Inflammatory macrophage (primary cell): Measurements from ENCODE around the gene GFM1.

ENCODE experiments used
- DNase-seq, 2 donors: peaks; one replicate each; pipeline ENCODE4 v3.0.0-alpha.2; 2020 to 2022

The GFM1 gene

DNA sequence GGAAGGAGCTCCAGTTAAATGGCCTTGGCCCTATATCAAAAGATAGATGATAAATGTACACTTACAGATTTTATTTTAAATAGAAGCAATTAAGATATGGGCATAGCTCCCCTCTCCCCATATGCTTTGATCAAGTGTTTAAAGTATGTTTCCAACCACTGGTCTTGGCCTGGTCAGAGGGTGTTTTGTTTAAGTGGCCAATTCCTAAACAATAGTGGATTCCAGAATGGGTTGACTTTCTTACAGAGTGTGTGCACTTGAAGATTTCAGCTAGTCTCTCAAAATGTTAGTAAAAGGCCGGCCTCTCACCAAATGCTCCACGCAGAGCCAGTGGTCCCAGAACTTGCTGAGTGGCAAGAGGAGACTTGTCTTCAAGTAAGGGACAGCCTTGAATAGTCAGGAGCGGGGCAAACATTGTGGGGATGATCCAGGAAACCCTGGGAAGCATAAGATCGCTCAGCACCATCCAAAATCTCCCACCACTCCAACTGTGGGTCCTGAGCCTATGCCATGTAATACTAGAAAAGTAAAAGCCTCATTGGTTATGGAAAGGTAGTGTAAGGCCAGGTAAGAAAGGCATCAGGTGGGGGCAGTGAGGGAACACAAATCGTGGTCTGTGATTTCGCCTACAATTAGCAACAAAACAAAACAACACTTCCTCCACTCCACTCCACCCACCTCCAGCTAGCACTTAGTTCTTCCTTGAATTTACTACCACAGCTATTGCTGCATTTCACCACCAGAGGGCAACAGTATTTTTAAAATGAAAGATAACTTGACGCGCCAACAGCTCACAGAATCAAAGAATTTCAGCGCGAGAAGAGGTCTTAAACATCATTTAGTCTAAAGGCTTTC lies 83.1 kb downstream of the GFM1 start:
- peak; percentile 84 to 89 for DNase-seq

DNA sequence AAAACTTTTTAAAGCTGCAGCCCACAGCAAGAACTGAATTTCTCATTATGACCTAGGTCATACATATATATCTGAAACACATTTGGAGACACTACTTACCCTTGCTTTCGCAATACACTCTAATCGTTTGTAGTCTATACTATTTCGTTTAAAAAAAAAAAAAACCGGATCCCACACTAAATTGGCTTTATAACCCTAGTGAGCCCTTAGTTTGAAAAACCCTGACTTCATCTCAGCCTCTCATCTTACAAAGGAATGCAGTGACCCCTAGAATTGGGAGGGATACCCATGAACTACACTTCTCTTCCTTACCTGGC lies 83.7 kb downstream of the GFM1 start:
- no peak for DNase-seq

GRCh38 chr3:158728851-158729250 lies 84.5 kb downstream of the GFM1 start:
- DNase-seq = no peak

DNA sequence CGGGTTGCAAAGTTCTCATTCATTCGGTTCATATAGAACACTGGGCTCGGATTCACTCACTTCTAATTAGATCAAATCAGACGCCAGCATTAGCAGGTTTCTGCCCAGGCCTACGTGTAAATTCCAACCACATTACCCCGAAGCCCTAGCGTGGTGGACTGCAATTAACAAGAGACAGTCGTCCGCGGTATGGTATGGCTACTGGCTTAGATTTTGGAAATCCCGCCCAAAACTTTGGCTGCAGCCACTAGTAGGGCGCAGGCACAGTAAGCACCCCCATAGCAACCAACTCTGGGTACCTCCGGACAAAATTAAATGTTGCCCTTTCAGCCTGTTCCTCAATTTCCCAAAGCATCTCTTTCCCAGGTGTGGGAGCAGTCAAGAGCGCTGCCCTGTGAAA lies 87.2 kb downstream of the GFM1 start:
- DNase-seq = no peak

DNA sequence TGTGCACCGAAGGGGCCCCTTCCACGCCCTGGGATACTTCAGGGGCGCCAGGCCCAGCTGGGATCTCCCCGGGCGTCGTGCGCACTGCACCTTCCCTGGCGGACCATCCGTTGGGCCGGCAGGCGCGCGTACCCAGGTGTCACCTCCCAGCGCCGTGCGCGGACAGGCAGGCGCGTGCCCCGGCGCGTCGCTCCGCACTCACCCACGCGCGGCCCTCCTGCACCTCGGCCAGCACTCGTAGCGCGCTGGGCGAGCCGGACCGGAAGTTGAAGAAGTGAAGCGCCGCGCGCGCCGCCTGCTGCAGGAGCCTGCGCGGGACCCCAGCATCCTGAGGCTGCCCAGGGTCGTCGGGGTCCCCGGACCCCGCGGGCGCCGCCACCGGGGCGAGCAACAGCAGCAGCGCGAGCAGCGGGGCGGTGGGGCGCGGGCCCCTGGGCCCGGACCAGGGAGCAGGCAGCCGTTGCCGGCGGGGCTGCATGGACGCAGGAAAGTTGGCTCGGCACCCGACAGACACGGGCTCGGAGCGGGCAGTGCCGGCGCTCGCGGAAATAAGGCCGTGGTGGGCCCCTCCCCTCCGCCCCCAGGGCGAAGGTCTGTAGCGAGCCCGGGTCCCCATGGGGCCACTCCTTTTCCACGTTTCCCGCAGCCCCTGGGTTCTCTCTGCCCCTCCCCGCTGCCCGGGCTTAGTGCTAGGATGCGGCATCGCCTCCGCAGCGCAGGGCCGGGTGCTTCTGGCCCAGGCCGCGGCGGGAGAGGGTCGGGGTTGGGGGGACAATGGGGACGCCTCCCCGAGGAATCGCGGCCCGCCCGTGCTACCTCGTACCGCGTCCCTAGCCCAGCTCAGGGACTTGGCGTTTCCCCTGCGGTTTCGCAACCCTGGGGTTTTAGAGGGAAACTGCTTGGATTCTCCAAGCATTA lies 87.9 kb downstream of the GFM1 start, which contains the start of gene RARRES1:
RARRES1 (minus strand) TSS at position 520 of the 918 bp plus-strand sequence; CDS start at position 478, 42 bp downstream.
- DNase-seq = peak; percentile 46 to 73

DNA sequence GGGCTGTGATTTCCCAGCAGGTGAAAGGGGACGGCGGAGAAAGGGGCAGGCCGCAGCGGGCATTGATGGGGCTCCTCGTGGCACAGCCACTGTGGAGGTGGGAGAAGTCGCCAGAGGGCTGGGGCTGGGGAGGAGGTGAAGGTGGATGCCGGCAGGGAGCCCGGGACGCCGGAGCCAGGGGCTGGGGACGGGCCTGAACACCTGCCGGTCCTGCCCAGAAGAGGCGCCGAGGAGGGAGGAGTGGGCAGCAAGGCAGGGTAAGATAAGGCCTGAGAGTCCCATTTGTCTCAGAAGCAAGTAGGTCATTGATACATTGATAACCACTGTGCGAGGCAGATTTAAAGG lies 88.5 kb downstream of the GFM1 start:
- DNase-seq = no peak

DNA sequence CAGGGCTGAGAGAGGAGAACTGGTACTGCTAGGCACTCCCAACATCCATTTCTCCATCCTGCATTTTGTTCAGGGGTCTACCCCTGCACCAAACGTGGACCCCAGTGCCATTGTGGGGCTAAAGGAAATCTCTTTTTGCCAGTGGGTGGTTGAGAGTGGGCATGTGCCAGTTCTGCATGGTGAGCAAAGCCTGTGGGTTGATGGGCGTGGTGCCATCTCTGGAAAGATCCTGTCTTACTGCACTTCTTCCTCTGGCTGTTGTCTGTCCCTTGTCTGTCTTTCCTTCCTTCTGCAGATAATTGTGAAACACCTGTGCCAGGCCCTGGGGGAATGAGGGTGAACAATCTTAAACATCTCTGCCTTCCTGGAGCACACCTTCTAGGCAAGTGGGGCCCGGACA lies 89.3 kb downstream of the GFM1 start:
- peak in 1 of 2 donors; percentile 35 for DNase-seq

GRCh38 chr3:158735296-158736033 lies 91.1 kb downstream of the GFM1 start:
- no peak for DNase-seq

GRCh38 chr3:158737410-158737809 lies 93.1 kb downstream of the GFM1 start:
- DNase-seq = no peak

DNA sequence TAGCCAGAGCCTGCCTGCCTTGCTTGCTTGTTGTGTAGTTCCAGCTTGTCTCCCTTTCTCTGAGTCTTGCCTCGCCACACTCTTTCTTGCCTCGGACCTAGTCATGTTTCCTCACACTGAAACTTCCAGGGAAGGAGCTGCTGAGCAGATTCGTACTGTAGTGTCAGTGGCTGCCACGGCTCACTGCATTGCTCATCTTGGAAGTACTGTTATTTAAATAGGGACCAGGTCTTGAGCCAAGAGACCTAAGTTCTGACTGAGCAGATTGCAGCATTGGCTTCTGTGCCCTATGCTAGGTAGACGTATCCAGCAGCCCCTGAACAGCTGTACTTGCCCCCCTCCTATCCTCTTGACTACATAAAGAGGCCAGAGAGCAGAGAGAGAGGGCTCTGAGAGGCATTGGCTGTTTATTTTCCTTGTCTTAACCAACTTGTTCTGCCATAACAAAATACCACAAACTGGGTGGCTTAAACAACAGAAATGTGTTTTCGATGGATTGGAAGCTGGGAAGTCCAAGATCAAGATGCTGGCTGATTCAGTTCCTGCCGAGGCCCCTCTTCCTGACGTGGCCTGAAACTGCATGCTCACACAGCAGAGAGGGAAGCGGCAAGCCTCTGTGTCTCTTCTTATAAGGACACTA lies 93.8 kb downstream of the GFM1 start:
- no peak for DNase-seq

GRCh38 chr3:158738653-158739052 lies 94.3 kb downstream of the GFM1 start:
- DNase-seq = no peak

DNA sequence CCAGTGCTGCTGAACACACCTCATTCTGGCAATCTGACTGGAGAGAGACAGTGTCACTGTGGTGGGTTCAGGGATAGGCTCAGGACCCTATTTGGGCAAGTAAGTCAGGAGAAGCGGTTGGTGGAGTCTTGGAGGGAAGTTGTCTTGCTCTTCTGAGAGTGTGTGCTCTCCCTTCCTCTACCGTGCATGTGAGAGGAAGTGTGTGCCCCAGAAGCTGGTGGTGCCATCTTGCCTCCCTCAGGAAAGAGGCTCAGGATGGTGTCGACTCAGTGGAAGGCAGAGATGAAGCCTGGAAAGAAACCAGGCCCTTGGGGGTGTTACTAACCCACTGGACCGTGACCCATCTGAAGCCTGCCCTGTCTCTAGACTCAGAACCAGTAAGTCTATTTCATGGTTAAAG lies 94.8 kb downstream of the GFM1 start:
- DNase-seq = no peak

GRCh38 chr3:158739661-158740060 lies 95.3 kb downstream of the GFM1 start:
- no peak for DNase-seq
